ENCODE measurements around the gene ANTXRL.
"Not testable (repeated sequence)": the region's sequence is repeated elsewhere in the genome, so short reads cannot be mapped to it uniquely, and the experiment has no call there.

The ANTXRL gene

DNA sequence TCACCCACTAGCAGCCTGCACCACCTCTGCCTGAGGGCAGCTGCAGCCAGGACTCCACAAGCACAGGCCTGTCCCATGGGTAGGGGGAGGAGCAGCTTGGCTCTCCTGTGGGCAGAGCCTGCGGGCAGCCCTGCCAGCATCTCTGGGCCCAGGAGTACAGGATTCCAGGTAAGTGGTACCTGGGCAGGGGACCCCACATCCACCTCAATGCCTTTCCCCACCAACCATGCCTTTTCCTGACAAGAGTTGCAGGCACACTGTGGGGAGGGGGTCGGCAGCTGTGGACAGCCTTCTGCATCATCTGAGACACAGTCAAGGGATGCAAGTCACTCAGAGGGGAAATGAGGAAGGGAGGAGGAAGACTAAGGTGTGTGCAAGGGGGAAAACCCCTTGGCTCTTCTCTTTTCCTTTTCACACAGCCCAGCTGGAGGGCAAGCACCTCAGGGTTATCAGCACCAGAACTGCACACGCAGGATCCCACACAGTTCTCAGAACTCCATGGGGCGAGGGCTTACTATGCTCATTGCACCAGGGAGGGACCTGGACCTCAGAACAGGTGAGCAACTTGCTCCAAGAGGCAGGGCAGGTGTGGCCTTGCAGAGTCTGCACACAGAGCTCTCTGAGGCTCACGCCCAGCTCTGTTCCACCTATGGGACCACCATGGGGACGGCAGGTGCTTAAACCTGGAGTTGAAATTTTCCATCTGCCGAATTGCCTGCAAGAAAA, 16.5 kb upstream of the ANTXRL start:
- DNase-seq (ENCODE audit: low spot score), result no peak
- TF ChIP-seq, protein P1, sequence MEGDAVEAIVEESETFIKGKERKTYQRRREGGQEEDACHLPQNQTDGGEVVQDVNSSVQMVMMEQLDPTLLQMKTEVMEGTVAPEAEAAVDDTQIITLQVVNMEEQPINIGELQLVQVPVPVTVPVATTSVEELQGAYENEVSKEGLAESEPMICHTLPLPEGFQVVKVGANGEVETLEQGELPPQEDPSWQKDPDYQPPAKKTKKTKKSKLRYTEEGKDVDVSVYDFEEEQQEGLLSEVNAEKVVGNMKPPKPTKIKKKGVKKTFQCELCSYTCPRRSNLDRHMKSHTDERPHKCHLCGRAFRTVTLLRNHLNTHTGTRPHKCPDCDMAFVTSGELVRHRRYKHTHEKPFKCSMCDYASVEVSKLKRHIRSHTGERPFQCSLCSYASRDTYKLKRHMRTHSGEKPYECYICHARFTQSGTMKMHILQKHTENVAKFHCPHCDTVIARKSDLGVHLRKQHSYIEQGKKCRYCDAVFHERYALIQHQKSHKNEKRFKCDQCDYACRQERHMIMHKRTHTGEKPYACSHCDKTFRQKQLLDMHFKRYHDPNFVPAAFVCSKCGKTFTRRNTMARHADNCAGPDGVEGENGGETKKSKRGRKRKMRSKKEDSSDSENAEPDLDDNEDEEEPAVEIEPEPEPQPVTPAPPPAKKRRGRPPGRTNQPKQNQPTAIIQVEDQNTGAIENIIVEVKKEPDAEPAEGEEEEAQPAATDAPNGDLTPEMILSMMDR (IDR thresholded peaks at IDR 0.05; ENCODE audit: extremely low read depth, missing control alignments), result no peak

DNA sequence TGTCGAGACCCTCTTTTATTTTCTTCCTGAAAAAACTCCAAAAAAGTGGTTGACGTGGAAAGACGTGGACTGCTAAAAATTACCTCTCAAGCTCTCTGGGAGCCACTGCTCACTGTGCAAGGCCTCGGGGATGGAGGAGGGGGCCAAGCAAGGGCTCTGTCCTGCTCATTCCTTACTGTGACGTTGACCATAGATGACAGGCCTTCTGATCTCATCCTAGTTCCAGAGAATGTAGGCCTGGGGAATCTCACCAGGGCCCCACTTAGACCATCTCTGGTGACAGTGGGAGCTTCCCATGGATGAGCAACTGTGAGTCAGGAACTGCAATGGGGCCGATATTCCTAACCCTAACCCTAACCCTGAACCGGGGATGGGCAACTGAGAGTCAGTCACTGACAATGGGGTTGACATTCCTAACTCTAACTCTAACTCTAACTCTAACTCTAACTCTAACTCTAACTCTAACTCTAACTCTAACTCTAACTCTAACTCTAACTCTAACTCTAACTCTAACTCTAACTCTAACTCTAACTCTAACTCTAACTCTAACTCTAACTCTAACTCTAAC, 15.8 kb upstream of the ANTXRL start:
- not testable (repeated sequence) for DNase-seq (ENCODE audit: low spot score)

GRCh38 chr10:46271795-46272499, 14.8 kb upstream of the ANTXRL start:
- not testable (repeated sequence) for DNase-seq (ENCODE audit: low spot score)

- TF ChIP-seq, protein P1 (IDR thresholded peaks at IDR 0.05; ENCODE audit: extremely low read depth, missing control alignments), result no peak
- no peak for DNase-seq (ENCODE audit: low spot score)
Observed at GRCh38 chr10:46272863-46273415, 13.9 kb upstream of the ANTXRL start.

DNA sequence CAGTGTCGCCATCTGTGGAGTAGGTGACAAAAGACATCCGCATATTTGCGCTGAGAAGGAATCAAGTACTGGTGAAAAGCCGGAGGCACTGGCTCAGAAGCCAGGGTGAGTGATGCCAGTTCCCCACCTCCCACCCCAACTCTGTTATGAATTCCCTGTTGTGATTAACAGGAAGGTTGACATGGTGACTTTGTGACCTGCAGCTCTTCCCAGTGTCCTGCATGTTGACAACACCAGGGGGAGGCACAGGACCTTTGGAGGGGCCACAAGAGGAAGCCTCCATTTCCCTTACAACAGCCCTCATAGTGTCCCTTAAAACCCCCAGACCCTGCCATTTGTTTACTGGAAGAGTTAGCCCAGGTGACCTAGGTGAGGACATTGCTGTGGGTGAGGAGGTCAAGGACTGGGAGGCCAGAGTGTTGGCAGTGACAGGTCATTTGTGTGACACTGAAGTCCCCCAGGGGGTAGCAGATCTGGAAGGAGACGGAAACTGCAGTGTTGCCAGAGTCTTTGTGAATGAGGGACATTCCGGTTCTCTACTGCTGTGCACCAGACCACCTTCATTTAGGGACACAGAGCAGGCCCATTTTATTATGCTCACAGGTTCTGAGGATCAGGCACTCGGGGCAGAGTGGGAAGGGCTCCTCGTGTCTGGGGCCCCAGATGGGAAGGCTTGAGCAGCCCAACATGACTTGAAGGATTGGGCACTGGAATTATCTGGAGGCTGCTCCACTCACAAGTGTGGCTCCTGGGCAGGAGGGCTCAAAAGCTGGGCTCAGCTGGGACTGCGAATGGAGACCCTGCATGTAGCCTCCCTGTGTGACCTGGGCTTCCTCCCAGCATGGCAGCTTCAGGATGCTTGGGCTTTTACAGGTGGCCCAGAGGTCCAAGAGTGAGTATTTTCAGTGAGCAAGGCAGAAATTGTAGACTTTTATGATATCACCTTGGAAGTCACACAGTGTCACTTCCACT, 13.0 kb upstream of the ANTXRL start:
- DNase-seq (ENCODE audit: low spot score), result no peak
- TF ChIP-seq, protein P1 (IDR thresholded peaks at IDR 0.05; ENCODE audit: extremely low read depth, missing control alignments), result no peak

DNA sequence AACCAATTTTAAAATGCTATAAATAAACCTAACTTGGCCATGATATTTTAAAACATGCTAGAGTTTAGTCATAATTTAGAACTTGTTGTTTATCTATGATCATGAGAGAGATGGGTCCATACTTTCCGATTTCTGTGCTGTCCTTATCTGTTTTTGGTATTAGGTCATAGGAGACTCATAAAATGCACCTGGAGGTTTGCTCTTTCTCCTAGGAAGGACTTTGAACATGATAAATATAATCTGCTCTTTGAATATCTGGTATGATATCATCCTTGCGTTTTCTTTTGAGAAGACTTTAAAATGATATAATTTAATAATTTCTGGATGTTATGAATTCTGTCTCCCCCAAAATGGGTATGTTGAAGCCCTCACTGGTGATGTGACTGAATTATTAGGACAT, 9.0 kb upstream of the ANTXRL start:
- DNase-seq (ENCODE audit: low spot score), result no peak
- TF ChIP-seq, protein P1 (IDR thresholded peaks at IDR 0.05; ENCODE audit: extremely low read depth, missing control alignments), result no peak

DNA sequence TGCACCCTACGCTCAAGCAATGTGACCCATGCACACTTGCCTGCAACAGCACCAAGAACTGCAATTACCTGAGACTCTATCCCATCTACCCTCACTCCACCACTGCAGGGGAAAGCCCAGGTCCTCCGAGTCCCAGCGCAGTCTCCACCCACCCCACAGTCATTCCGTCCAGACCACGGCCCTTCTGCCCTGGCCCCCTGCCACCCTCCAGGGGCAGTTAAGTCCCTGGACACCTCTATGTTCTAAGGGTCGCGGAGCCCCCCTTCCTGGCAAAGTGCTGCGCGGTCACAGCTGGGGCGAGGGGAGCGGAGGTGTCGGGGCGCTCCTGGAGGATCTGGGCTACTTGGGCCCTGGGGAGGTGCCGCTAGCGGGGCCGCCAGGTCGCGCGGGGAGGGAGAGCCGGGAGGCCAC, 4.4 kb upstream of the ANTXRL start:
- not testable (repeated sequence) for DNase-seq (ENCODE audit: low spot score)

GRCh38 chr10:46282842-46283574, 3.8 kb upstream of the ANTXRL start:
- peak; percentile 65 for DNase-seq (ENCODE audit: low spot score)
- TF ChIP-seq, protein P1 (IDR thresholded peaks at IDR 0.05; ENCODE audit: extremely low read depth, missing control alignments), result no peak
